Transverse colon (tissue), 4 donors: ENCODE measurements around the gene A1BG. TPM values are rescaled to one million over a fixed set of nuclear protein-coding genes. Genes with fewer than 3 reads are reported as not detected.

Experiments
- DNase-seq: peaks from one replicate; pipeline ENCODE4 v3.0.0-alpha.2; 2019
- H3K27ac ChIP-seq, 4 donors: fragments of 200-600 bp; sonication (generic); 2 replicates each; pipeline ENCODE4 v1.5.1; 2016 to 2018; ENCODE audit warnings: inconsistent platforms in 4 of 4
- H3K27me3 ChIP-seq: fragments of 200-600 bp; sonication (generic); 2 replicates; pipeline ENCODE4 v1.5.1; 2017; ENCODE audit warnings: inconsistent platforms
- H3K36me3 ChIP-seq, 4 donors: fragments of 200-600 bp; sonication (generic); 2 replicates each; pipeline ENCODE4 v1.5.1; 2017 to 2019; ENCODE audit warnings: inconsistent platforms in 4 of 4
- H3K4me1 ChIP-seq, 4 donors: fragments of 200-600 bp; sonication (generic); 2 replicates each; pipeline ENCODE4 v1.5.1; 2017 to 2020; ENCODE audit warnings: inconsistent platforms in 4 of 4
- H3K4me3 ChIP-seq, 4 donors: fragments of 200-600 bp; sonication (generic); 1 replicate in 1 of 4; 2 replicates in 3 of 4; pipeline versions ENCODE4 v1.5.1 to v1.6.1; 2017 to 2019; ENCODE audit warnings: inconsistent platforms in 4 of 4
- H3K9me3 ChIP-seq, 2 donors: fragments of 200-600 bp; sonication (generic); 2 replicates each; pipeline ENCODE4 v1.5.1; 2017 to 2019; ENCODE audit warnings: inconsistent platforms in 2 of 2
- CTCF ChIP-seq, 5 experiments: fragments of 200-600 bp in 3 of 5; fragments of 450-650 bp in 2 of 5; sonication (generic) in 3 of 5; IDR thresholded peaks; 1 replicate in 2 of 5; 2 replicates in 3 of 5; pipeline ENCODE4 v1.5.1; 2016 to 2017; ENCODE audit warnings: antibody characterized with exemption in 5 of 5, inconsistent platforms in 3 of 5, mild to moderate bottlenecking in 2 of 5, moderate library complexity in 1 of 5
- EP300 ChIP-seq: sonication (generic); formaldehyde crosslinking; IDR thresholded peaks from one replicate; pipeline ENCODE4 v1.6.1; 2017; ENCODE audit warnings: antibody characterized with exemption, low read depth
- POLR2A ChIP-seq: fragments of 450-650 bp; IDR thresholded peaks from one replicate; pipeline ENCODE4 v1.6.1; 2016; ENCODE audit warnings: antibody characterized with exemption, mild to moderate bottlenecking, moderate library complexity
- POLR2AphosphoS5 ChIP-seq, 3 donors: sonication (generic); formaldehyde crosslinking; IDR thresholded peaks; one replicate each; pipeline ENCODE4 v1.6.1; 2016; ENCODE audit warnings: antibody characterized with exemption in 3 of 3
- WGBS, 2 donors: methylation state at CpG; one replicate each; pipeline ENCODE4 v1.1.5; 2018; ENCODE audit warnings: low coverage in 1 of 2; 5-methylcytosine and 5-hydroxymethylcytosine counted together
- in situ Hi-C, 4 donors: fragments of 200-750 bp; cut with MboI; loops; one replicate each; pipeline versions ENCODE4 v1.15.0 to v1.15.1; 2017; ENCODE audit warnings: low sequenced_read_pairs in 3 of 4, low pct_ligation_motif_present in 1 of 4, low pct_unique_long_range_greater_than_20kb in 1 of 4
- intact Hi-C: fragments of 100-400 bp; cut with DNase I; formaldehyde crosslinking; loops from one replicate; pipeline ENCODE4 v1.15.1; 2023; ENCODE audit warnings: low total_unique reads
- total RNA-seq, 4 donors: library from RNA; depleted of rRNA; stranded (reverse); fragments of >200 nt; gene quantifications; one replicate each; pipeline ENCODE4 v1.1.0, GENCODE V29; 2016

The A1BG gene
- total RNA-seq, 4 donors from 2014 or later: 0.60 to 25.1 (median 3.7) TPM; not detected in 1

GRCh38 chr19:58305932-58306323, 47.4 kb downstream of the A1BG start:
- peak overlapping the region; percentile 80 to 95 (median 90) for H3K27ac ChIP-seq
- H3K27me3 ChIP-seq: no peaks in the 10 kb centered on the region
- WGBS, 2 donors: 36 to 46% methylated on average over 3 to 12 of the region's 12 CpGs
- intact Hi-C loops: no loop called here
- peak overlapping the region; percentile 75 to 98 (median 84) for H3K4me3 ChIP-seq
- TF ChIP-seq CTCF (IDR thresholded peaks at IDR 0.05) (no peak), POLR2AphosphoS5 (IDR thresholded peaks at IDR 0.05) (no peak), POLR2A (no peak), EP300 (no peak)
- H3K9me3 ChIP-seq: no peaks in the 10 kb centered on the region
- H3K4me1 ChIP-seq: peaks cover 9 to 17% (median 14%) of the 10 kb centered on the region in 4 donors
- in situ Hi-C loops: no loop called here
- DNase-seq: peak; percentile 11
- peaks cover 0 to 20% (median 2%) of the 10 kb centered on the region in 4 donors for H3K36me3 ChIP-seq

GRCh38 chr19:58305065-58305931, 48.0 kb downstream of the A1BG start, which contains the start of gene ERVK3-1:
ERVK3-1 (plus strand) TSS chr19:58305377; CDS start chr19:58312169, 6,792 bp downstream.
- Histone ChIP-seq H3K9me3 (no peaks in the 10 kb centered on the region), H3K4me3 (peak within 1 kb of the TSS; percentile 75 to 98 (median 84)), H3K36me3 (peaks cover 0 to 20% (median 2%) of the 10 kb centered on the region in 4 donors), H3K27ac (peak within 1 kb of the TSS; percentile 80 to 95 (median 90)), H3K4me1 (peaks cover 9 to 17% (median 14%) of the 10 kb centered on the region in 4 donors), H3K27me3 (no peaks in the 10 kb centered on the region)
- peak; percentile 95 for DNase-seq
- intact Hi-C loops (no loop called here), in situ Hi-C loops (no loop called here)
- TF ChIP-seq EP300 (no peak), POLR2AphosphoS5 (IDR thresholded peaks at IDR 0.05) (peak; percentile 96), POLR2A (peak; percentile 95), CTCF (IDR thresholded peaks at IDR 0.05) (peak; percentile 22 to 72 (median 35))
- WGBS, 2 donors: 2% methylated on average over 10 to 51 of the region's 55 CpGs

GRCh38 chr19:58304748-58305064, 48.6 kb downstream of the A1BG start:
- TF ChIP-seq POLR2AphosphoS5 (IDR thresholded peaks at IDR 0.05) (no peak), CTCF (IDR thresholded peaks at IDR 0.05) (no peak), POLR2A (no peak), EP300 (no peak)
- WGBS, 2 donors: 27 to 31% methylated on average over 7 of the region's 7 CpGs
- Histone ChIP-seq H3K4me3 (peak overlapping the region in 3 of 4 donors; percentile 75 to 93 (median 76)), H3K4me1 (peaks cover 9 to 17% (median 14%) of the 10 kb centered on the region in 4 donors), H3K27ac (peak overlapping the region; percentile 80 to 95 (median 90)), H3K36me3 (peaks cover 0 to 17% (median 2%) of the 10 kb centered on the region in 4 donors), H3K27me3 (no peaks in the 10 kb centered on the region), H3K9me3 (no peaks in the 10 kb centered on the region)
- intact Hi-C loops: no loop called here
- in situ Hi-C loops: no loop called here
- no peak for DNase-seq

- Histone ChIP-seq H3K27ac (peak overlapping the region; percentile 80 to 95 (median 90)), H3K4me1 (peaks cover 9 to 17% (median 14%) of the 10 kb centered on the region in 4 donors), H3K4me3 (peak overlapping the region in 1 of 4 donors; percentile 93), H3K9me3 (no peaks in the 10 kb centered on the region), H3K36me3 (peaks cover 0 to 14% (median 2%) of the 10 kb centered on the region in 4 donors), H3K27me3 (no peaks in the 10 kb centered on the region)
- no peak for DNase-seq
- TF ChIP-seq EP300: no peak
- intact Hi-C loops (no loop called here), in situ Hi-C loops (no loop called here)
- WGBS, 2 donors: 86 to 92% methylated on average over 2 to 7 of the region's 7 CpGs
These were observed 49.0 kb downstream of the A1BG start for GRCh38 chr19:58304255-58304654.
